OCI-LY3 (cell line): ENCODE data around the gene KRT73.

ENCODE experiments used
- H2AFZ ChIP-seq: fragments of 200-600, 300-600 bp; shearing (Covaris generic); 2 replicates; pipeline ENCODE4 v1.6.0; 2014; ENCODE audit warnings: antibody characterized with exemption, low read depth, low read length
- H3K27ac ChIP-seq: fragments of 200-600, 300-600 bp; sonication (generic); 2 replicates; pipeline ENCODE4 v1.5.1; 2014; ENCODE audit warnings: mild to moderate bottlenecking, low read length, moderate library complexity, mixed read lengths
- H3K27me3 ChIP-seq: fragments of 200-600, 300-600 bp; sonication (generic); 2 replicates; pipeline ENCODE4 v1.6.1; 2014; ENCODE audit warnings: low read depth, low read length, mixed read lengths
- H3K36me3 ChIP-seq: fragments of 200-600, 300-600 bp; sonication (generic); replicated peaks from 2 replicates; pipeline ENCODE3; 2014; ENCODE audit warnings: low read depth, low read length, mixed read lengths
- H3K4me1 ChIP-seq: fragments of 300-600, 200-600 bp; sonication (generic); 2 replicates; pipeline ENCODE4 v1.6.1; 2014; ENCODE audit warnings: low read length, mixed read lengths
- H3K4me2 ChIP-seq: fragments of 200-600, 300-600 bp; sonication (generic); 2 replicates; pipeline ENCODE4 v1.6.1; 2014; ENCODE audit warnings: low read length, mixed read lengths
- H3K4me3 ChIP-seq: fragments of 300-600, 200-600 bp; sonication (generic); 2 replicates; pipeline ENCODE4 v1.5.1; 2014; ENCODE audit warnings: antibody characterized with exemption, mild to moderate bottlenecking, low read length, moderate library complexity
- H3K79me2 ChIP-seq: fragments of 300-600, 200-600 bp; shearing (Covaris generic); 2 replicates; pipeline ENCODE4 v1.6.1; 2014; ENCODE audit warnings: mild to moderate bottlenecking, low read length, mixed read lengths
- H3K9ac ChIP-seq: fragments of 300-600, 200-600 bp; shearing (Covaris generic); 2 replicates; pipeline ENCODE4 v1.6.0; 2014; ENCODE audit warnings: mild to moderate bottlenecking, low read length, moderate library complexity
- H3K9me3 ChIP-seq: fragments of 200-600, 300-600 bp; shearing (Covaris generic); 2 replicates; pipeline ENCODE4 v1.6.1; 2014; ENCODE audit warnings: low read length, mixed read lengths; ENCODE audit not compliant: insufficient read depth
- H4K20me1 ChIP-seq: fragments of 200-600, 300-600 bp; sonication (generic); 2 replicates; pipeline ENCODE4 v1.6.1; 2016; ENCODE audit warnings: low read length, mixed read lengths; ENCODE audit not compliant: insufficient read depth
- EZH2phosphoT487 ChIP-seq: fragments of 200-600 bp; shearing (Covaris generic); IDR thresholded peaks from 2 replicates; pipeline ENCODE4 v1.6.1; 2018; ENCODE audit warnings: antibody characterized with exemption, mixed run types, low read depth
- TF ChIP-seq, protein P1 (sequence below): fragments of 200-600, 300-600 bp; sonication (generic); IDR thresholded peaks from 2 replicates; pipeline ENCODE4 v1.5.1; 2014; ENCODE audit warnings: antibody characterized with exemption, low read length, low read depth

Gene KRT73

DNA sequence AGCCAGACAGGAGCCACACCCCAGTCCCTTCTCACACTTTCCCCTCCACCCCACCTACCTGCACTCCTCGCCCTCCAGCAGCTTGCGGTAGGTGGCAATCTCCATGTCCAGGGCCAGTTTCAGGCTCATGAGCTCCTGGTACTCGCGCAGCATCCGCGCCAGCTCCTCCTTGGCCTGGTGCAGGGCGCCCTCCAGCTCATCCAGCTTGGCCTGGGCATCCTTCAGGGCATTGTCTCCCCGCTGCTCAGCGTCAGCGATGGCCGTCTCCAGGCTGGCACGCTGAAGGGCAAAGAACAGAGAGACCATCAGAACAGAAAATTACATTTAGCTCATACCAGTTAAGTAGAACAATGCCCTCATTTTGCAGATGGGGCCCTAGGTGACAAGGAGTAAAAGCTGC lies 50.2 kb downstream of the KRT73 start:
- TF ChIP-seq, protein P1, sequence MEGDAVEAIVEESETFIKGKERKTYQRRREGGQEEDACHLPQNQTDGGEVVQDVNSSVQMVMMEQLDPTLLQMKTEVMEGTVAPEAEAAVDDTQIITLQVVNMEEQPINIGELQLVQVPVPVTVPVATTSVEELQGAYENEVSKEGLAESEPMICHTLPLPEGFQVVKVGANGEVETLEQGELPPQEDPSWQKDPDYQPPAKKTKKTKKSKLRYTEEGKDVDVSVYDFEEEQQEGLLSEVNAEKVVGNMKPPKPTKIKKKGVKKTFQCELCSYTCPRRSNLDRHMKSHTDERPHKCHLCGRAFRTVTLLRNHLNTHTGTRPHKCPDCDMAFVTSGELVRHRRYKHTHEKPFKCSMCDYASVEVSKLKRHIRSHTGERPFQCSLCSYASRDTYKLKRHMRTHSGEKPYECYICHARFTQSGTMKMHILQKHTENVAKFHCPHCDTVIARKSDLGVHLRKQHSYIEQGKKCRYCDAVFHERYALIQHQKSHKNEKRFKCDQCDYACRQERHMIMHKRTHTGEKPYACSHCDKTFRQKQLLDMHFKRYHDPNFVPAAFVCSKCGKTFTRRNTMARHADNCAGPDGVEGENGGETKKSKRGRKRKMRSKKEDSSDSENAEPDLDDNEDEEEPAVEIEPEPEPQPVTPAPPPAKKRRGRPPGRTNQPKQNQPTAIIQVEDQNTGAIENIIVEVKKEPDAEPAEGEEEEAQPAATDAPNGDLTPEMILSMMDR: no peak
- no peak for TF ChIP-seq EZH2phosphoT487

DNA sequence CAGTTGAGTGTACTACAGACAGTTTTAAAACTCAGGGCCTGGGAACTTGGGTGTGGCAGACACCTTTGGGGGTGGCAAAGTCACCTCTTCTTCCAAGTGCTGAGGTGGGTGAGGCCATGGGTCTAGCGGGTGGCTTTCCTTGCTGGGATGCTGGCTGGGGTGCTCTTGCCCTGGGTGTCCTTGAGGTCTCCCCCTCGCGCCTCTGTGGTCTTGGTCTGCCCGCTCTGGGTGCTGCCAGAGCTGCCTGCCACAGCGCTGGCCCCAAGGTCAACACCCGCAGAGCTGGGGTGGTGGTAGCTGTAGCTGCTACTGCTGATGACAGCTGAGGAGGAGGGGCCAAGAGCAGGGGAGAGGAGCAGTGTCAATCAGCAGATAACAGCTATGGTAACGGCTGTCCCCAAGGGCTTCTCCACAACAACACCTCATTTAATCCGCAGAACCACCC lies 51.5 kb downstream of the KRT73 start:
- no peak overlapping the region for H3K4me3 ChIP-seq
- H3K4me2 ChIP-seq: no peak overlapping the region
- no peaks in the 10 kb centered on the region for H3K9me3 ChIP-seq
- H3K79me2 ChIP-seq: no peaks in the 10 kb centered on the region
- H3K27me3 ChIP-seq: peaks cover 32% of the 10 kb centered on the region
- H3K4me1 ChIP-seq: peaks cover 8% of the 10 kb centered on the region
- no peak overlapping the region for H3K27ac ChIP-seq
- H3K36me3 ChIP-seq: no peaks in the 10 kb centered on the region
- H3K9ac ChIP-seq: no peak overlapping the region
- TF ChIP-seq EZH2phosphoT487: no peak
- TF ChIP-seq, protein P1: no peak
- H4K20me1 ChIP-seq: no peaks in the 10 kb centered on the region
- H2AFZ ChIP-seq: no peak overlapping the region

More for the DNA sequence above, 50.2 kb downstream of the KRT73 start:
- peaks cover 8% of the 10 kb centered on the region for H3K4me1 ChIP-seq
- H3K9me3 ChIP-seq: no peaks in the 10 kb centered on the region
- H2AFZ ChIP-seq: no peak overlapping the region
- no peaks in the 10 kb centered on the region for H3K36me3 ChIP-seq
- H3K79me2 ChIP-seq: no peaks in the 10 kb centered on the region
- H3K27me3 ChIP-seq: peaks cover 25% of the 10 kb centered on the region
- H4K20me1 ChIP-seq: no peaks in the 10 kb centered on the region
- H3K9ac ChIP-seq: no peak overlapping the region
- no peak overlapping the region for H3K4me2 ChIP-seq
- no peak overlapping the region for H3K27ac ChIP-seq
- no peak overlapping the region for H3K4me3 ChIP-seq

DNA sequence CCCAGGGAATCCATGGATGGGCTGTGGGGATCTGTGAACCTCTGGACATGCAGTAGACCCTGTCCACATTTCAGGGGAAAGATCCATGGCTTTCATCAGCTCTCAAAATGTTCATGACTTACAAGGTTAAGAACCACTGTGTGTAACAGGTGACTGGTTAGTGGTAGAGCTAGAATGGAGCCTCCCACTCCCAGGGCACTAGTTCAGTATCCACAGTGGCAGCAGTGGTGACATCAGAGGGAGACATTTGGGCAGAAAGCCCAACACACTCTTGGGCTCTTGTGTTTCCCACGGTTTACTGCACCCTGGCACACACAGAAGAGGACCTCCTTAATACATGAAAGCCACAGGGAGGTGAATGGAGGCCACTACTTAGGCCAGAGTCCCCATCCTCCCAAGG lies 53.8 kb downstream of the KRT73 start:
- H4K20me1 ChIP-seq: no peaks in the 10 kb centered on the region
- H3K9me3 ChIP-seq: no peaks in the 10 kb centered on the region
- no peaks in the 10 kb centered on the region for H3K36me3 ChIP-seq
- no peak overlapping the region for H3K9ac ChIP-seq
- H3K4me2 ChIP-seq: no peak overlapping the region
- H3K4me1 ChIP-seq: peaks cover 5% of the 10 kb centered on the region
- no peak for TF ChIP-seq EZH2phosphoT487
- TF ChIP-seq, protein P1: no peak
- H3K27ac ChIP-seq: no peak overlapping the region
- no peak overlapping the region for H3K4me3 ChIP-seq
- peaks cover 43% of the 10 kb centered on the region for H3K27me3 ChIP-seq
- no peaks in the 10 kb centered on the region for H3K79me2 ChIP-seq
- H2AFZ ChIP-seq: no peak overlapping the region

DNA sequence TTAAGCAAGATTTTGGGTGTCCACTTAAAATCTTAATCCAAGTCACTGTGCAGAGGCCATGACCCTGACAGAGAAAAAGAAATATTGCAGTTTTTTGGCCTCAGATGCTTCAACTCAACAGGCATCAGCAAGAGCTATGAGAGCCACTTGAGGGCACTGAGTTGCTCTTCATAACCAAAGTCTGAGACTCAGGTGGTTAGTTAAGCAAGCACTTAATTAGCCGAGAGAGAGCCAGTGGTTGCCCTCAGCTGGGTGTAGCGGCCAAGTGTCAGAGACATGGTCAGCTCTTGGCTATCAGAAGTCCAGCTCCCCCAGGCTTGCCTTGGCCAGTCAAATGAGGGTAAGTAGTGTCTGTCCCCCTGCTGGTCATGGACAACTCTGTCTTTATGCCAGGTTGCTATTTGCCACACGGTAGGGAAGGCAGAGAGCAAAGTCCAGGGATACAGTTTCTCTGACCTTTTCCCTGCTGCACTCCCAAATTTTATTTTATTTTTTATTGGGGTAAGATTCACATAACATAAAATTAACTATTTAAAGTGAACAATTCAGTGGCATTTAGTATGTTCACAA lies 56.4 kb downstream of the KRT73 start:
- H2AFZ ChIP-seq: no peak overlapping the region
- no peaks in the 10 kb centered on the region for H3K9me3 ChIP-seq
- no peak overlapping the region for H3K4me3 ChIP-seq
- no peaks in the 10 kb centered on the region for H3K79me2 ChIP-seq
- no peak overlapping the region for H3K4me2 ChIP-seq
- H3K27ac ChIP-seq: no peak overlapping the region
- H3K4me1 ChIP-seq: no peaks in the 10 kb centered on the region
- H3K36me3 ChIP-seq: no peaks in the 10 kb centered on the region
- H4K20me1 ChIP-seq: no peaks in the 10 kb centered on the region
- no peak overlapping the region for H3K9ac ChIP-seq
- no peak for TF ChIP-seq EZH2phosphoT487
- TF ChIP-seq, protein P1: peak; percentile 39; the same call in 1 of the 2 replicates
- H3K27me3 ChIP-seq: peaks cover 56% of the 10 kb centered on the region
